SK-N-SH treated with all-trans-retinoic acid at 6 μM for 48 hours (cell line): ENCODE measurements around the gene ECM1.

Experiments used
- ATAC-seq: fragments of 200-7000 bp; cut with Tn5 transposase; 3 replicates; pipeline ENCODE4 v1.9.1; 2020; ENCODE audit warnings: mild to moderate bottlenecking, moderate library complexity
- ARNTL ChIP-seq: fragments of 450-650 bp; formaldehyde crosslinking; IDR thresholded peaks from 2 replicates; pipeline ENCODE4 v1.5.0; 2020; ENCODE audit warnings: low read depth, mild to moderate bottlenecking, moderate library complexity, borderline replicate concordance
- BACH2 ChIP-seq: fragments of 250-450 bp; sonication (Bioruptor Pico); IDR thresholded peaks from 2 replicates; pipeline ENCODE4 v1.9.0; 2021; ENCODE audit warnings: mild to moderate bottlenecking, borderline replicate concordance
- CSDC2 ChIP-seq: fragments of 250-450 bp; sonication (Bioruptor Pico); IDR thresholded peaks from 2 replicates; pipeline ENCODE4 v1.5.0; 2020; ENCODE audit warnings: mild to moderate bottlenecking, moderate library complexity
- CSRNP3 ChIP-seq: fragments of 250-450 bp; sonication (Bioruptor Pico); IDR thresholded peaks from 2 replicates; pipeline ENCODE4 v1.5.1; 2021; ENCODE audit warnings: mild to moderate bottlenecking, moderate library complexity
- GLIS3 ChIP-seq: fragments of 250-450 bp; sonication (Bioruptor Pico); IDR thresholded peaks from 2 replicates; pipeline ENCODE4 v1.5.0; 2020; ENCODE audit warnings: mild to moderate bottlenecking, moderate library complexity
- ISL1 ChIP-seq: fragments of 250-450 bp; sonication (Bioruptor Pico); IDR thresholded peaks from 2 replicates; pipeline ENCODE4 v2.1.2; 2022; ENCODE audit warnings: mild to moderate bottlenecking, moderate library complexity
- RARB ChIP-seq: fragments of 250-450 bp; sonication (Bioruptor Pico); IDR thresholded peaks from 2 replicates; pipeline ENCODE4 v1.8.0; 2021; ENCODE audit warnings: mild to moderate bottlenecking, moderate library complexity
- SNAI2 ChIP-seq: fragments of 250-450 bp; sonication (Bioruptor Pico); IDR thresholded peaks from 2 replicates; pipeline ENCODE4 v1.5.0; 2020; ENCODE audit warnings: mild to moderate bottlenecking, moderate library complexity
- TCF4 ChIP-seq: fragments of 250-450 bp; sonication (Bioruptor Pico); IDR thresholded peaks from 2 replicates; pipeline ENCODE4 v1.8.0; 2021; ENCODE audit warnings: mild to moderate bottlenecking, moderate library complexity, borderline replicate concordance
- TOX ChIP-seq: fragments of 250-450 bp; sonication (Bioruptor Pico); IDR thresholded peaks from 2 replicates; pipeline ENCODE4 v1.8.0; 2021; ENCODE audit warnings: mild to moderate bottlenecking, moderate library complexity, borderline replicate concordance
- TSHZ2 ChIP-seq: fragments of 250-450 bp; sonication (Bioruptor Pico); IDR thresholded peaks from 2 replicates; pipeline ENCODE4 v1.5.0; 2020; ENCODE audit warnings: mild to moderate bottlenecking, moderate library complexity
- ZC3H10 ChIP-seq: fragments of 250-450 bp; sonication (Bioruptor Pico); IDR thresholded peaks from 2 replicates; pipeline ENCODE4 v1.5.1; 2021; ENCODE audit warnings: mild to moderate bottlenecking, moderate library complexity
- ZFP3 ChIP-seq: fragments of 250-450 bp; sonication (Bioruptor Pico); IDR thresholded peaks from 2 replicates; pipeline ENCODE4 v1.5.0; 2020; ENCODE audit warnings: mild to moderate bottlenecking, moderate library complexity
- ZNF565 ChIP-seq: fragments of 450-650 bp; formaldehyde crosslinking; conservative IDR thresholded peaks from 2 replicates; pipeline ENCODE4 v1.5.0; 2020; ENCODE audit warnings: low read depth, mild to moderate bottlenecking, moderate library complexity
- ZNF70 ChIP-seq: fragments of 450-650 bp; formaldehyde crosslinking; IDR thresholded peaks from 2 replicates; pipeline ENCODE4 v1.5.0; 2020; ENCODE audit warnings: mild to moderate bottlenecking, moderate library complexity
- ZNF8 ChIP-seq: fragments of 450-650 bp; formaldehyde crosslinking; IDR thresholded peaks from 2 replicates; pipeline ENCODE4 v1.5.0; 2020; ENCODE audit warnings: mild to moderate bottlenecking, moderate library complexity
- TF ChIP-seq, protein P1 (sequence below): fragments of 250-450 bp; sonication (Bioruptor Pico); IDR thresholded peaks from 2 replicates; pipeline ENCODE4 v1.8.0; 2021; ENCODE audit warnings: low read depth, mild to moderate bottlenecking, moderate library complexity, borderline replicate concordance
- TF ChIP-seq, protein P2 (sequence below): fragments of 250-450 bp; sonication (Bioruptor Pico); IDR thresholded peaks from 2 replicates; pipeline ENCODE4 v1.5.1; 2020; ENCODE audit warnings: low read depth, mild to moderate bottlenecking, moderate library complexity
- TF ChIP-seq, protein P3 (sequence below): fragments of 250-450 bp; sonication (Bioruptor Pico); IDR thresholded peaks from 2 replicates; pipeline ENCODE4 v1.8.0; 2020; ENCODE audit warnings: mild to moderate bottlenecking, moderate library complexity, borderline replicate concordance

ECM1 gene

GRCh38 chr1:150486966-150487762 is 20.7 kb upstream of the ECM1 start, which contains the start of gene TARS2:
Gene TARS2, plus strand, starts transcription at chr1:150487419. Its CDS starts 32 bp downstream, at chr1:150487451.
- ATAC-seq = peak; percentile 100
- TF ChIP-seq CSRNP3 (CRISPR knock-in tag) = no peak
- no peak for TF ChIP-seq TSHZ2 (CRISPR knock-in tag)
- TF ChIP-seq TCF4 (CRISPR knock-in tag) = no peak
- TF ChIP-seq BACH2 = no peak
- TF ChIP-seq, protein P1, sequence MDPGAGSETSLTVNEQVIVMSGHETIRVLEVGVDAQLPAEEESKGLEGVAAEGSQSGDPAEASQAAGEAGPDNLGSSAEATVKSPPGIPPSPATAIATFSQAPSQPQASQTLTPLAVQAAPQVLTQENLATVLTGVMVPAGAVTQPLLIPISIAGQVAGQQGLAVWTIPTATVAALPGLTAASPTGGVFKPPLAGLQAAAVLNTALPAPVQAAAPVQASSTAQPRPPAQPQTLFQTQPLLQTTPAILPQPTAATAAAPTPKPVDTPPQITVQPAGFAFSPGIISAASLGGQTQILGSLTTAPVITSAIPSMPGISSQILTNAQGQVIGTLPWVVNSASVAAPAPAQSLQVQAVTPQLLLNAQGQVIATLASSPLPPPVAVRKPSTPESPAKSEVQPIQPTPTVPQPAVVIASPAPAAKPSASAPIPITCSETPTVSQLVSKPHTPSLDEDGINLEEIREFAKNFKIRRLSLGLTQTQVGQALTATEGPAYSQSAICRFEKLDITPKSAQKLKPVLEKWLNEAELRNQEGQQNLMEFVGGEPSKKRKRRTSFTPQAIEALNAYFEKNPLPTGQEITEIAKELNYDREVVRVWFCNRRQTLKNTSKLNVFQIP = peak; percentile 87; the same call in 1 of the 2 replicates
- TF ChIP-seq RARB (CRISPR knock-in tag) = peak; percentile 64; the same call in 1 of the 2 replicates
- TF ChIP-seq CSDC2 (CRISPR knock-in tag) = no peak
- no peak for TF ChIP-seq SNAI2 (CRISPR knock-in tag)
- TF ChIP-seq, protein P2, sequence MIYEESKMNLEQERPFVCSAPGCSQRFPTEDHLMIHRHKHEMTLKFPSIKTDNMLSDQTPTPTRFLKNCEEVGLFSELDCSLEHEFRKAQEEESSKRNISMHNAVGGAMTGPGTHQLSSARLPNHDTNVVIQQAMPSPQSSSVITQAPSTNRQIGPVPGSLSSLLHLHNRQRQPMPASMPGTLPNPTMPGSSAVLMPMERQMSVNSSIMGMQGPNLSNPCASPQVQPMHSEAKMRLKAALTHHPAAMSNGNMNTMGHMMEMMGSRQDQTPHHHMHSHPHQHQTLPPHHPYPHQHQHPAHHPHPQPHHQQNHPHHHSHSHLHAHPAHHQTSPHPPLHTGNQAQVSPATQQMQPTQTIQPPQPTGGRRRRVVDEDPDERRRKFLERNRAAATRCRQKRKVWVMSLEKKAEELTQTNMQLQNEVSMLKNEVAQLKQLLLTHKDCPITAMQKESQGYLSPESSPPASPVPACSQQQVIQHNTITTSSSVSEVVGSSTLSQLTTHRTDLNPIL = no peak
- no peak for TF ChIP-seq ZFP3 (CRISPR knock-in tag)
- TF ChIP-seq, all 23 proteins: peak for 2

GRCh38 chr1:150487763-150488115 is 20.2 kb upstream of the ECM1 start:
- no peak for ATAC-seq
- no peak for TF ChIP-seq ZC3H10
- TF ChIP-seq, protein P3, sequence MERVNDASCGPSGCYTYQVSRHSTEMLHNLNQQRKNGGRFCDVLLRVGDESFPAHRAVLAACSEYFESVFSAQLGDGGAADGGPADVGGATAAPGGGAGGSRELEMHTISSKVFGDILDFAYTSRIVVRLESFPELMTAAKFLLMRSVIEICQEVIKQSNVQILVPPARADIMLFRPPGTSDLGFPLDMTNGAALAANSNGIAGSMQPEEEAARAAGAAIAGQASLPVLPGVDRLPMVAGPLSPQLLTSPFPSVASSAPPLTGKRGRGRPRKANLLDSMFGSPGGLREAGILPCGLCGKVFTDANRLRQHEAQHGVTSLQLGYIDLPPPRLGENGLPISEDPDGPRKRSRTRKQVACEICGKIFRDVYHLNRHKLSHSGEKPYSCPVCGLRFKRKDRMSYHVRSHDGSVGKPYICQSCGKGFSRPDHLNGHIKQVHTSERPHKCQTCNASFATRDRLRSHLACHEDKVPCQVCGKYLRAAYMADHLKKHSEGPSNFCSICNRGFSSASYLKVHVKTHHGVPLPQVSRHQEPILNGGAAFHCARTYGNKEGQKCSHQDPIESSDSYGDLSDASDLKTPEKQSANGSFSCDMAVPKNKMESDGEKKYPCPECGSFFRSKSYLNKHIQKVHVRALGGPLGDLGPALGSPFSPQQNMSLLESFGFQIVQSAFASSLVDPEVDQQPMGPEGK (CRISPR knock-in tag) = no peak
- TF ChIP-seq ZFP3 (CRISPR knock-in tag) = no peak
- no peak for TF ChIP-seq ZNF565 (CRISPR knock-in tag)
- TF ChIP-seq CSDC2 (CRISPR knock-in tag) = no peak
- no peak for TF ChIP-seq GLIS3 (CRISPR knock-in tag)
- no peak for TF ChIP-seq BACH2
- no peak for TF ChIP-seq ZNF8 (CRISPR knock-in tag)
- TF ChIP-seq ISL1 (CRISPR knock-in tag) = no peak
- TF ChIP-seq RARB (CRISPR knock-in tag) = no peak
- TF ChIP-seq, protein P1 = no peak

GRCh38 chr1:150493175-150493574 is 14.7 kb upstream of the ECM1 start:
- TF ChIP-seq, protein P2 = no peak
- TF ChIP-seq TOX (CRISPR knock-in tag) = no peak
- no peak for TF ChIP-seq ZNF565 (CRISPR knock-in tag)
- TF ChIP-seq ZNF8 (CRISPR knock-in tag) = no peak
- TF ChIP-seq, protein P1 = no peak
- TF ChIP-seq ARNTL = no peak
- no peak for TF ChIP-seq GLIS3 (CRISPR knock-in tag)
- TF ChIP-seq ZNF70 = no peak
- TF ChIP-seq ZFP3 (CRISPR knock-in tag) = no peak
- no peak for ATAC-seq
